ENCODE results near the gene WDR76. TPM values are rescaled to one million over a fixed set of nuclear protein-coding genes. Genes with fewer than 3 reads are reported as not detected.
"Not testable (repeated sequence)": the region's sequence is repeated elsewhere in the genome, so short reads cannot be mapped to it uniquely, and the experiment has no call there.

Gene WDR76
- total and polyA plus RNA-seq, 7 experiments from 2014 or later: 6.6 to 62.1 (median 9.3) TPM

GRCh38 chr15:43796566-43796965 lies 30.2 kb upstream of the WDR76 start:
- H3K4me1 ChIP-seq (ENCODE audit: control insufficient read depth in 2 of 2, insufficient read depth in 2 of 2, low read length in 2 of 2): peaks cover 24 to 35% of the 10 kb centered on the region in 2 donors
- no peak for ATAC-seq
- no peaks in the 10 kb centered on the region for H3K9me3 Mint-ChIP-seq
- H3K4me3 Mint-ChIP-seq: peak overlapping the region in 2 of 10 donors; percentile 6 to 39
- no peak overlapping the region for H3K4me3 ChIP-seq (ENCODE audit: low read length)
- peaks cover 0 to 2% (median 0%) of the 10 kb centered on the region in 5 donors for H3K27me3 Mint-ChIP-seq
- intact Hi-C loops (cut with micrococcal nuclease): loop anchor here in 1 of 2 donors (10.0 kb wide), 1 partner anchor 1302 kb away; the partner anchor contains the start of genes SNAP23 and ZNF106
- H3K27ac ChIP-seq (ENCODE audit: low read depth, low read length): no peak overlapping the region
- H3K36me3 ChIP-seq (ENCODE audit: control insufficient read depth in 2 of 3, insufficient read depth in 3 of 3, low read length in 3 of 3): peaks cover 9 to 69% (median 17%) of the 10 kb centered on the region in 3 experiments
- peaks cover 52 to 85% (median 78%) of the 10 kb centered on the region in 7 donors for H3K4me1 Mint-ChIP-seq
- ChIA-PET POLR2A (interaction anchor here (0.7 to 2.2 kb wide), 7 partner anchors 8 to 1839 kb away, joined by 3 to 13 read pairs (median 5); partner anchors contain the start of genes ELL3 and MFAP1), CTCF (interaction anchor here (0.6 kb wide), 1 partner anchor 1468 kb away, joined by 6 read pairs; no protein-coding TSS in a partner anchor)
- H3K9me3 ChIP-seq (ENCODE audit: control insufficient read depth in 2 of 3, low read length in 3 of 3): no peaks in the 10 kb centered on the region
- no peak for DNase-seq
- H3K36me3 Mint-ChIP-seq: peaks cover 18 to 62% (median 52%) of the 10 kb centered on the region in 5 donors
- H3K27me3 ChIP-seq (ENCODE audit: control insufficient read depth in 2 of 2, insufficient read depth in 2 of 2, low read length in 2 of 2): no peaks in the 10 kb centered on the region
- H3K27ac Mint-ChIP-seq: peak overlapping the region in 7 of 9 donors; percentile 37 to 98 (median 74)

GRCh38 chr15:43799209-43799944 lies 27.4 kb upstream of the WDR76 start:
- peaks cover 15 to 25% of the 10 kb centered on the region in 2 donors for H3K4me1 ChIP-seq (ENCODE audit: control insufficient read depth in 2 of 2, insufficient read depth in 2 of 2, low read length in 2 of 2)
- H3K27ac ChIP-seq (ENCODE audit: low read depth, low read length): peak overlapping the region; percentile 85
- peaks cover 9 to 65% (median 17%) of the 10 kb centered on the region in 3 experiments for H3K36me3 ChIP-seq (ENCODE audit: control insufficient read depth in 2 of 3, insufficient read depth in 3 of 3, low read length in 3 of 3)
- DNase-seq (no peak), ATAC-seq (no peak)
- peak overlapping the region; percentile 72 to 100 (median 95) for H3K27ac Mint-ChIP-seq
- no peaks in the 10 kb centered on the region for H3K27me3 ChIP-seq (ENCODE audit: control insufficient read depth in 2 of 2, insufficient read depth in 2 of 2, low read length in 2 of 2)
- H3K9me3 Mint-ChIP-seq: no peaks in the 10 kb centered on the region
- H3K4me3 Mint-ChIP-seq: peak overlapping the region in 9 of 10 donors; percentile 9 to 100 (median 48)
- ChIA-PET POLR2A (interaction anchor here (1.3 to 2.5 kb wide), 6 partner anchors 8 to 53 kb away, joined by 5 to 29 read pairs (median 17); partner anchors contain the start of genes ELL3, MFAP1, PDIA3 and SERF2), CTCF (interaction anchor here (1.7 kb wide), 1 partner anchor 23 kb away, joined by 6 read pairs; the partner anchor contains the start of gene ELL3)
- H3K4me3 ChIP-seq (ENCODE audit: low read length): no peak overlapping the region
- peaks cover 32 to 65% (median 60%) of the 10 kb centered on the region in 7 donors for H3K4me1 Mint-ChIP-seq
- H3K9me3 ChIP-seq (ENCODE audit: control insufficient read depth in 2 of 3, low read length in 3 of 3): no peaks in the 10 kb centered on the region
- peaks cover 12 to 52% (median 51%) of the 10 kb centered on the region in 5 donors for H3K36me3 Mint-ChIP-seq
- H3K27me3 Mint-ChIP-seq: no peaks in the 10 kb centered on the region
- intact Hi-C loops (cut with micrococcal nuclease): loop anchor here in 1 of 2 donors (10.0 kb wide), 1 partner anchor 1305 kb away; the partner anchor contains the start of genes SNAP23 and ZNF106

GRCh38 chr15:43799945-43800285 lies 26.9 kb upstream of the WDR76 start, which contains the start of gene SERINC4:
Gene SERINC4 (minus strand): TSS chr15:43800220. CDS start chr15:43799986, 234 bp downstream.
- no peaks in the 10 kb centered on the region for H3K27me3 Mint-ChIP-seq
- no peaks in the 10 kb centered on the region for H3K9me3 Mint-ChIP-seq
- ChIA-PET CTCF (interaction anchor here (1.7 kb wide), 1 partner anchor 23 kb away, joined by 6 read pairs; the partner anchor contains the start of gene ELL3), POLR2A (interaction anchor here (1.0 to 2.5 kb wide), 10 partner anchors 9 to 53 kb away, joined by 3 to 29 read pairs (median 10); partner anchors contain the start of genes ELL3, MFAP1, PDIA3 and SERF2)
- peak within 1 kb of the TSS; percentile 89 to 100 (median 99) for H3K4me3 Mint-ChIP-seq
- DNase-seq (no peak), ATAC-seq (no peak)
- peaks cover 9 to 65% (median 12%) of the 10 kb centered on the region in 3 experiments for H3K36me3 ChIP-seq (ENCODE audit: control insufficient read depth in 2 of 3, insufficient read depth in 3 of 3, low read length in 3 of 3)
- H3K4me1 Mint-ChIP-seq: peaks cover 27 to 60% (median 55%) of the 10 kb centered on the region in 7 donors
- intact Hi-C loops (cut with micrococcal nuclease): loop anchor here (1.0 to 10.0 kb wide), 9 partner anchors 8 to 1305 kb away; partner anchors contain the start of genes MFAP1 (in 2 of the 2), SERF2 (in 2 of the 2), ELL3 (in 1 of the 2) and PDIA3 (in 1 of the 2)
- H3K4me1 ChIP-seq (ENCODE audit: control insufficient read depth in 2 of 2, insufficient read depth in 2 of 2, low read length in 2 of 2): peaks cover 15 to 19% of the 10 kb centered on the region in 2 donors
- no peaks in the 10 kb centered on the region for H3K9me3 ChIP-seq (ENCODE audit: control insufficient read depth in 2 of 3, low read length in 3 of 3)
- H3K4me3 ChIP-seq (ENCODE audit: low read length): peak within 1 kb of the TSS; percentile 98
- H3K27me3 ChIP-seq (ENCODE audit: control insufficient read depth in 2 of 2, insufficient read depth in 2 of 2, low read length in 2 of 2): no peaks in the 10 kb centered on the region
- H3K27ac Mint-ChIP-seq: peak within 1 kb of the TSS; percentile 94 to 100 (median 97)
- peaks cover 12 to 47% (median 45%) of the 10 kb centered on the region in 5 donors for H3K36me3 Mint-ChIP-seq
- H3K27ac ChIP-seq (ENCODE audit: low read depth, low read length): peak within 1 kb of the TSS; percentile 85

- ATAC-seq: peak; percentile 99
- Mint-ChIP-seq H3K4me3 (peak within 1 kb of the TSS; percentile 89 to 100 (median 99)), H3K4me1 (peaks cover 21 to 54% (median 49%) of the 10 kb centered on the region in 7 donors), H3K9me3 (no peaks in the 10 kb centered on the region), H3K36me3 (peaks cover 12 to 46% (median 44%) of the 10 kb centered on the region in 5 donors), H3K27me3 (no peaks in the 10 kb centered on the region), H3K27ac (peak within 1 kb of the TSS; percentile 94 to 100 (median 97))
- Histone ChIP-seq H3K27me3 (ENCODE audit: control insufficient read depth in 2 of 2, insufficient read depth in 2 of 2, low read length in 2 of 2) (no peaks in the 10 kb centered on the region), H3K9me3 (ENCODE audit: control insufficient read depth in 2 of 3, low read length in 3 of 3) (no peaks in the 10 kb centered on the region), H3K36me3 (ENCODE audit: control insufficient read depth in 2 of 3, insufficient read depth in 3 of 3, low read length in 3 of 3) (peaks cover 8 to 65% (median 9%) of the 10 kb centered on the region in 3 experiments), H3K27ac (ENCODE audit: low read depth, low read length) (peak within 1 kb of the TSS; percentile 85), H3K4me3 (ENCODE audit: low read length) (peak within 1 kb of the TSS; percentile 98), H3K4me1 (ENCODE audit: control insufficient read depth in 2 of 2, insufficient read depth in 2 of 2, low read length in 2 of 2) (peaks cover 14 to 15% of the 10 kb centered on the region in 2 donors)
- peak; percentile 77 to 95 (median 91) for DNase-seq
- ChIA-PET POLR2A (interaction anchor here (0.7 to 2.5 kb wide), 12 partner anchors 9 to 54 kb away, joined by 3 to 29 read pairs (median 7); partner anchors contain the start of genes ELL3, MFAP1, PDIA3 and SERF2), CTCF (interaction anchor here (0.9 to 1.7 kb wide), 2 partner anchors 24 kb away, joined by 4 to 6 read pairs; partner anchors contain the start of genes ELL3 and MFAP1)
- intact Hi-C loops (cut with micrococcal nuclease): loop anchor here (1.0 to 2.0 kb wide), 8 partner anchors 8 to 290 kb away; partner anchors contain the start of genes MFAP1 (in 2 of the 2), SERF2 (in 2 of the 2), ELL3 (in 1 of the 2) and PDIA3 (in 1 of the 2)
These were observed 26.3 kb upstream of the WDR76 start, which contains the start of gene HYPK for GRCh38 chr15:43800286-43801141. Gene HYPK (plus strand): TSS chr15:43800599. CDS start chr15:43800623, 24 bp downstream.

GRCh38 chr15:43802676-43803075 lies 24.1 kb upstream of the WDR76 start:
- H3K9me3 ChIP-seq (ENCODE audit: control insufficient read depth in 2 of 3, low read length in 3 of 3); H3K4me3 Mint-ChIP-seq; H3K4me3 ChIP-seq (ENCODE audit: low read length); intact Hi-C loops (cut with micrococcal nuclease); ATAC-seq; H3K27me3 Mint-ChIP-seq; CTCF ChIA-PET; H3K9me3 Mint-ChIP-seq; H3K27me3 ChIP-seq (ENCODE audit: control insufficient read depth in 2 of 2, insufficient read depth in 2 of 2, low read length in 2 of 2); H3K27ac ChIP-seq (ENCODE audit: low read depth, low read length); DNase-seq: not testable (repeated sequence)
- Mint-ChIP-seq H3K27ac (peak overlapping the region in 1 of 9 donors; percentile 33), H3K36me3 (peaks cover 16 to 50% (median 46%) of the 10 kb centered on the region in 5 donors), H3K4me1 (peaks cover 19 to 40% (median 36%) of the 10 kb centered on the region in 7 donors)
- peaks cover 2 to 66% (median 15%) of the 10 kb centered on the region in 3 experiments for H3K36me3 ChIP-seq (ENCODE audit: control insufficient read depth in 2 of 3, insufficient read depth in 3 of 3, low read length in 3 of 3)
- POLR2A ChIA-PET: interaction anchor here (2.0 kb wide), 1 partner anchor 22 kb away, joined by 5 read pairs; the partner anchor contains the start of gene MFAP1
- H3K4me1 ChIP-seq (ENCODE audit: control insufficient read depth in 2 of 2, insufficient read depth in 2 of 2, low read length in 2 of 2): peaks cover 14 to 15% of the 10 kb centered on the region in 2 donors

Measured in naive thymus-derived CD4-positive, alpha-beta T cell (primary cell).